Measurements from ENCODE around the gene PDE9A. TPM values are rescaled to one million over a fixed set of nuclear protein-coding genes. Genes with fewer than 3 reads are reported as not detected.

Gene PDE9A
- total and polyA plus RNA-seq, 2 of the 4 experiments (the other 2 are of a cell fraction): 0.89 to 0.90 TPM

DNA sequence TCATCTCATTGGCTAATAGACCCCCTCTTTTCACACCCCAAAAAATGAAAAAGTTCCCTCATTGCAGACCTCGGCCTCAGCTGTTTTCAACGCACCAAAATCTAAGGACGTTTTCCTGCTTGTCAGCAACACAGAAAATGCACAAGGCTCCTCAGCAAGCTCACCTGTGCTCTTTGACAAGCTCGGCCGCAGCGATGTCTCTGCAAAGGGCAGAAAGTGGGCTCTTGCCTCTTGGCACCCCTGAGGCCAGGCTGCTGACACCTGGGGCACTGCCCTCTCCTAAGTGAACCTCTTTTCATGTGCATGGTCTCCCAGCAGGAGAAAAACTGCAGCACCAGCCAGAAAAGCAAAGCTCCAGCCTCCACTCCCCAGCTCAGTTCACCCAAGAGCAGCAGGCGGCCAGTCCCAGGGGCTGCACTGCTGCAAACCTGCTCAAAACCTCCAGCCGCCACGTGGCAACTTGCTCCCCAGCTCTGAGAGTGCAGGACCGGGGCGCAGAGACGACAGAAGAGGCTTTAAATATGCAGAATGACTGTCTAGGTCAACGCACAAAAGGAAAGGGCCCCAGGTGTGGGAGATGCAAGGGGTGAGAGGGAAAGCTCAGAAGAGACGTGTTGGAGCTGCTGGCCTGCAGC is 101.7 kb downstream of the PDE9A start:
- no peak overlapping the region for H2BK120ac ChIP-seq (ENCODE audit: low read depth, low read length)
- no peak overlapping the region for H4K91ac ChIP-seq (ENCODE audit: insufficient read depth, low read depth, low read length)
- H3K9me1 ChIP-seq (ENCODE audit: insufficient read depth, low read length): no peaks in the 10 kb centered on the region
- H3K4me2 ChIP-seq (ENCODE audit: low read depth, low read length): no peak overlapping the region
- no peak overlapping the region for H2BK5ac ChIP-seq (ENCODE audit: low read depth, low read length, poor library complexity, severe bottlenecking)
- BruUV-seq (replicated peaks): no TSS peak
- DNase-seq: no peak
- no peak overlapping the region for H2BK15ac ChIP-seq (ENCODE audit: low read depth, low read length)
- H2AK9ac ChIP-seq (replicated peaks; ENCODE audit: low read depth, low read length, poor library complexity): peak overlapping the region; percentile 50
- no peaks in the 10 kb centered on the region; the same call in 1 of the 2 replicates for H4K20me1 ChIP-seq (ENCODE audit: insufficient read depth, low read length)
- ChIA-PET POLR2A (ENCODE audit: unreplicated experiment) (no interaction called here), CTCF (no interaction called here)
- dilution Hi-C loops (cut with HindIII; ENCODE audit: low sequenced_read_pairs, unreplicated experiment): no loop called here
- H3K27ac ChIP-seq (ENCODE audit: insufficient read depth, low read length): no peak overlapping the region
- TF ChIP-seq RFX5 (IDR thresholded peaks at IDR 0.05; ENCODE audit: low read depth, low read length): no peak
- TF ChIP-seq RCOR1 (IDR thresholded peaks at IDR 0.05; ENCODE audit: insufficient replicate concordance, low read length): no peak
- TF ChIP-seq MAFK (IDR thresholded peaks at IDR 0.05; ENCODE audit: low read depth, low read length): no peak
- TF ChIP-seq, protein P1, sequence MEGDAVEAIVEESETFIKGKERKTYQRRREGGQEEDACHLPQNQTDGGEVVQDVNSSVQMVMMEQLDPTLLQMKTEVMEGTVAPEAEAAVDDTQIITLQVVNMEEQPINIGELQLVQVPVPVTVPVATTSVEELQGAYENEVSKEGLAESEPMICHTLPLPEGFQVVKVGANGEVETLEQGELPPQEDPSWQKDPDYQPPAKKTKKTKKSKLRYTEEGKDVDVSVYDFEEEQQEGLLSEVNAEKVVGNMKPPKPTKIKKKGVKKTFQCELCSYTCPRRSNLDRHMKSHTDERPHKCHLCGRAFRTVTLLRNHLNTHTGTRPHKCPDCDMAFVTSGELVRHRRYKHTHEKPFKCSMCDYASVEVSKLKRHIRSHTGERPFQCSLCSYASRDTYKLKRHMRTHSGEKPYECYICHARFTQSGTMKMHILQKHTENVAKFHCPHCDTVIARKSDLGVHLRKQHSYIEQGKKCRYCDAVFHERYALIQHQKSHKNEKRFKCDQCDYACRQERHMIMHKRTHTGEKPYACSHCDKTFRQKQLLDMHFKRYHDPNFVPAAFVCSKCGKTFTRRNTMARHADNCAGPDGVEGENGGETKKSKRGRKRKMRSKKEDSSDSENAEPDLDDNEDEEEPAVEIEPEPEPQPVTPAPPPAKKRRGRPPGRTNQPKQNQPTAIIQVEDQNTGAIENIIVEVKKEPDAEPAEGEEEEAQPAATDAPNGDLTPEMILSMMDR (conservative IDR thresholded peaks at IDR 0.05; ENCODE audit: low read depth, low read length): no peak
- TF ChIP-seq CHD1 (IDR thresholded peaks at IDR 0.05; ENCODE audit: low read depth, low read length): no peak
- TF ChIP-seq, protein P2, sequence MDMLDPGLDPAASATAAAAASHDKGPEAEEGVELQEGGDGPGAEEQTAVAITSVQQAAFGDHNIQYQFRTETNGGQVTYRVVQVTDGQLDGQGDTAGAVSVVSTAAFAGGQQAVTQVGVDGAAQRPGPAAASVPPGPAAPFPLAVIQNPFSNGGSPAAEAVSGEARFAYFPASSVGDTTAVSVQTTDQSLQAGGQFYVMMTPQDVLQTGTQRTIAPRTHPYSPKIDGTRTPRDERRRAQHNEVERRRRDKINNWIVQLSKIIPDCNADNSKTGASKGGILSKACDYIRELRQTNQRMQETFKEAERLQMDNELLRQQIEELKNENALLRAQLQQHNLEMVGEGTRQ (IDR thresholded peaks at IDR 0.05; ENCODE audit: low read depth, low read length): no peak
- TF ChIP-seq NFE2L2 (IDR thresholded peaks at IDR 0.05; ENCODE audit: low read depth, low read length): no peak
- TF ChIP-seq MAZ (IDR thresholded peaks at IDR 0.05; ENCODE audit: borderline replicate concordance, low read depth, low read length): no peak
- no peak for TF ChIP-seq SMC3 (IDR thresholded peaks at IDR 0.05; ENCODE audit: low read depth, low read length)
- TF ChIP-seq POLR2A (IDR thresholded peaks at IDR 0.05; ENCODE audit: low read depth, low read length): no peak
- H3K23ac ChIP-seq (ENCODE audit: low read depth, low read length): no peak overlapping the region
- no peak overlapping the region for H2AFZ ChIP-seq (replicated peaks; ENCODE audit: low read length, poor library complexity)
- no peak for ATAC-seq (ENCODE audit: low read depth)
- H4K5ac ChIP-seq (ENCODE audit: low read depth, low read length): no peak overlapping the region
- H2BK20ac ChIP-seq (ENCODE audit: low read depth, low read length): no peak overlapping the region
- 72% methylated on average over 8 of the region's 14 CpGs; no CpG with 5 or more reads in 1 of the 2 experiments for WGBS, 2 experiments (ENCODE audit: extremely low coverage in 2 of 2, insufficient read length in 1 of 2)
- no peaks in the 10 kb centered on the region for H3K4me1 ChIP-seq (ENCODE audit: control insufficient read depth, insufficient read depth, low read length)
- no peaks in the 10 kb centered on the region for H3K79me1 ChIP-seq (ENCODE audit: low read depth in 1 of 2, low read length in 2 of 2)
- no peak overlapping the region for H3K18ac ChIP-seq (ENCODE audit: low read depth, low read length)
- no peak overlapping the region for H3K14ac ChIP-seq (replicated peaks; ENCODE audit: low read depth, low read length)
- no peaks in the 10 kb centered on the region for H3K36me3 ChIP-seq (ENCODE audit: control insufficient read depth, insufficient read depth, low read length)
- no peak overlapping the region for H3K4me3 ChIP-seq (ENCODE audit: insufficient read depth, low read depth, low read length)
- no peak overlapping the region for H2AK5ac ChIP-seq (ENCODE audit: low read depth, low read length)
- H3K9ac ChIP-seq (ENCODE audit: low read depth, low read length): no peak overlapping the region
- no peaks in the 10 kb centered on the region; the same call in 1 of the 2 replicates for H3K27me3 ChIP-seq (ENCODE audit: control insufficient read depth, insufficient read depth, low read length)
- in situ Hi-C loops (cut with MboI; ENCODE audit: low sequenced_read_pairs): loop anchor here (25.0 kb wide), 1 partner anchor 107 kb away; no protein-coding TSS in a partner anchor
- no peak overlapping the region for H3K4ac ChIP-seq (ENCODE audit: low read depth, low read length)
- no peak overlapping the region for H3K56ac ChIP-seq (ENCODE audit: extremely low read depth, insufficient read depth, low read length)
- intact Hi-C loops (cut with micrococcal nuclease): no loop called here
- no peaks in the 10 kb centered on the region for H3K9me3 ChIP-seq (ENCODE audit: control insufficient read depth, insufficient read depth, low read length)
- H4K8ac ChIP-seq (ENCODE audit: low read depth in 2 of 2, low read length in 2 of 2): no peak overlapping the region
